ENCODE measurements around the gene NOTUM.

DNA sequence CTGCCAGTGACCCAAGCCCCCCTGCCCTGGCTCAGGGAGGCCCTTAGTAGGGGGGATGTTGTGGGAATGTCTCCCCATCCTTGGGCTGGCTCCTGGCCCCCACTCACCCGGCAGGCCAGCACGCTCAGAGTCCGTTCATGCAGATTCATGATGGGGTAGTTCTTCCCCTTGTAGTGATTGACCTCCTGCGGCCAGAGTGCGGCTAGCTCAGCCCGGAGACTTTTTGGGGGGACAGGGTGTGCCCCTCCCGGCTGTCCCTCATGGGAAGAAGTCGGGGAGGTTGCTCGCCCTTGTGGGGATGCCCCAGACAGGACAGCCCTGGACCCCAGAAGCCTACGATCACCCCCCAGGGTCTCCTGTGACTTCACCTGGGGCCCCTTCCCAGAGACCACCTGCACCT is 55.0 kb downstream of the NOTUM start:
- TF ChIP-seq POLR2A (IDR thresholded peaks at IDR 0.05) (no peak), CTCF (IDR thresholded peaks at IDR 0.05) (no peak)

All from ovary (tissue), 3 donors.